GM12874 (cell line): ENCODE data around the gene TYMP.

Source experiments
- CTCF ChIP-seq: IDR thresholded peaks from 2 replicates; pipeline ENCODE4 v1.5.1; 2011; ENCODE audit warnings: low read depth, mild to moderate bottlenecking, control low read depth, low read length, moderate library complexity; ENCODE audit not compliant: insufficient read depth

Gene TYMP

GRCh38 chr22:50569041-50569459, 39.2 kb upstream of the TYMP start:
- TF ChIP-seq CTCF, result no peak

- no peak for TF ChIP-seq CTCF
Observed at GRCh38 chr22:50568626-50569025, 38.8 kb upstream of the TYMP start.

GRCh38 chr22:50567721-50568252, 38.0 kb upstream of the TYMP start:
- TF ChIP-seq CTCF, result no peak

- no peak for TF ChIP-seq CTCF
Observed at GRCh38 chr22:50564289-50564688, 34.5 kb upstream of the TYMP start.

- no peak for TF ChIP-seq CTCF
Observed at GRCh38 chr22:50563413-50564160, 33.8 kb upstream of the TYMP start.

- peak; percentile 98 for TF ChIP-seq CTCF
Observed at GRCh38 chr22:50562523-50563412, 33.0 kb upstream of the TYMP start, which contains the start of gene SYCE3. Gene SYCE3 (minus strand): TSS chr22:50562919. CDS start chr22:50556405, 6,514 bp downstream.
